Muscle of arm (tissue), 12 donors: ENCODE results near the gene DOCK11. TPM values are rescaled to one million over a fixed set of nuclear protein-coding genes. Genes with fewer than 3 reads are reported as not detected.

Source experiments
- DNase-seq: peaks from one replicate; pipeline ENCODE4 v3.0.0-alpha.2; 2013
- polyA plus RNA-seq, 12 donors: library from polyadenylated mRNA; unstranded; fragments of 120-200 nt; gene quantifications; one replicate each; pipeline ENCODE4 v1.2.1, GENCODE V29; 2013; ENCODE audit not compliant: insufficient read length in 12 of 12

The DOCK11 gene
- polyA plus RNA-seq, 12 donors, result 7.9 to 34.1 (median 21.4) TPM; not detected in 1

- no peak for DNase-seq
Observed at GRCh38 chrX:118528071-118528737, 32.6 kb downstream of the DOCK11 start.

- no peak for DNase-seq
Observed at GRCh38 chrX:118530219-118530911, 34.8 kb downstream of the DOCK11 start.

- no peak for DNase-seq
Observed at GRCh38 chrX:118534716-118535493, 39.3 kb downstream of the DOCK11 start.

- DNase-seq, result no peak
Observed at GRCh38 chrX:118536204-118536603, 40.6 kb downstream of the DOCK11 start.

- DNase-seq, result no peak
Observed at GRCh38 chrX:118536687-118537461, 41.3 kb downstream of the DOCK11 start.

- DNase-seq, result no peak
Observed at GRCh38 chrX:118538386-118538785, 42.8 kb downstream of the DOCK11 start.

- no peak for DNase-seq
Observed at GRCh38 chrX:118540342-118540741, 44.7 kb downstream of the DOCK11 start.

GRCh38 chrX:118541482-118541881, 45.9 kb downstream of the DOCK11 start:
- DNase-seq, result no peak

- DNase-seq, result no peak
Observed at GRCh38 chrX:118545510-118545909, 49.9 kb downstream of the DOCK11 start.

- no peak for DNase-seq
Observed at GRCh38 chrX:118548841-118549240, 53.2 kb downstream of the DOCK11 start.

- no peak for DNase-seq
Observed at GRCh38 chrX:118550792-118551191, 55.2 kb downstream of the DOCK11 start.

- DNase-seq, result no peak
Observed at GRCh38 chrX:118551426-118551825, 55.8 kb downstream of the DOCK11 start.

GRCh38 chrX:118552121-118552900, 56.7 kb downstream of the DOCK11 start:
- no peak for DNase-seq

GRCh38 chrX:118553042-118553710, 57.6 kb downstream of the DOCK11 start:
- DNase-seq, result no peak

GRCh38 chrX:118554511-118554910, 58.9 kb downstream of the DOCK11 start:
- no peak for DNase-seq

- no peak for DNase-seq
Observed at GRCh38 chrX:118558926-118559325, 63.3 kb downstream of the DOCK11 start.

GRCh38 chrX:118560489-118560888, 64.9 kb downstream of the DOCK11 start:
- DNase-seq, result no peak

GRCh38 chrX:118562582-118563164, 67.1 kb downstream of the DOCK11 start:
- DNase-seq, result no peak

GRCh38 chrX:118564498-118564897, 68.9 kb downstream of the DOCK11 start:
- no peak for DNase-seq

GRCh38 chrX:118565853-118566252, 70.2 kb downstream of the DOCK11 start:
- DNase-seq, result no peak
